SH-SY5Y (cell line): Measurements from ENCODE around the gene ZBED4.

Source experiments
- GATA2 ChIP-seq: IDR thresholded peaks from 2 replicates; pipeline ENCODE4 v1.6.1; 2011; ENCODE audit warnings: mild to moderate bottlenecking, low read depth, low read length
- GATA3 ChIP-seq: IDR thresholded peaks from 2 replicates; pipeline ENCODE4 v1.6.1; 2011; ENCODE audit warnings: low read depth, mild to moderate bottlenecking, low read length, moderate library complexity

DNA sequence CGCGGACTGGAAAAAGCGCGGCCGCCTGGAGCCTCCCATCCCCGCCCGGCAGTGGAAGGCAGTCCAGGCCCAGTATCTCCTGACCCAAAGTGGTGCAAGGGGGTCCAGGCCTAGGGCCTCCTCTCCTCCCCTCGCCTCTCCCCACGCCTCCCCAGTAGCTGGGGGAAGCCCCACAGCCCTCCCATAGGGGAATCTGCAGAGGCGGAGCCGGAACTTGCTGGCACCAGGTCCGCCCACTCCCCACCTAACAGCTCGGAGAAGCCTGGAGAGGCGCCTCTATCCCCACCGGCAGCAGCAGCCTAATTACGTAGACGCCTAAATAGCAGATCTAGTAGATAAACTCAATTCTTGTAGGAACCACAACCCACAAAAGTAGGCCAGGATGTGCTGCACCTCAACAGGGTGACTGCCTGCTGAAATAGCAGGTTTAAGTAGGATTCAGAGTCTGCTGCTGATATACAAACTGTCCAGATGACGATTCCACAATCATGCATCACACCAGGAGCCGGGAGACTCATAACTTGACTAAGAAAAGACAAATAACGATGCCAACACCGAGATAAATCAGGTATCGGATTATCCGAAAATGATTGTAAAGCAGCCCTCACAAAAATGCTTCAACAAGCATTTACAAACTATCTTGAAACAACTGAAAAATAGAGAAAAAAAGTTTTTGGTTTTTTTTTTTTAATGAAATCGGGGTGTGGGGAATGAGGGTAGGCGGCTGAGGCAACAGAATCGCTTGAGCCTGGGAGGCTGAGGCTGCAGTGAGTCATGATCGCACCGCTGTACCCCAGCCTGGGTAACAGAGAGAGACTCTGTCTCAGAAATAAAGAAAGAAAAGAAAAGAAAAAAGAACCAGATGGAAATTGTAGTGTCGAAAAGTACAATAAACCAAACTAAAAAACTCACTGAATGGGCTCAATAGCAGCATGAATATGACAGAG is 14.6 kb upstream of the ZBED4 start:
- TF ChIP-seq GATA2 (no peak), GATA3 (no peak)
